ENCODE results near the gene LRRN1.

The LRRN1 gene

DNA sequence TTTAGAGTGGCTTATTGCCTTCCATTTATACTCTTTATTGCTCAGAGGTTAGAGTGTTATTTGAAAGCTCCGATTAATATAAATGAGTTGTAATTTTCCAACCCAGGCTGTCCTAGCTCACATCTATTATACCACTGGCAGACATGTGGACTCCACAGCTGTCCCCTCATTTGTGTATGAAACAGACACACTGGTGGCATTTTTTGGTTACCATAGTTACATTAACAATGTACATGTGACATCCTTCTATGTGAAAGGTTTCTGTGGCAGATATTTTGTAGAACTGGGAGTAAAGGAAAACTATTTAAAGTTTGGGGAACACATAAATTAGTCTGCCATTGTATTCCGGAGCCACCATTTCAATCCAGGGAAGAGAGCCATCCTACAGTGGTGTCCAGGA is 5.3 kb downstream of the LRRN1 start:
- Histone ChIP-seq H3K9me3 (no peaks in the 10 kb centered on the region), H3K4me1 (peaks cover 0 to 23% (median 10%) of the 10 kb centered on the region in 4 donors), H3K27ac (no peak overlapping the region), H3K4me3 (no peak overlapping the region), H3K27me3 (no peaks in the 10 kb centered on the region), H3K36me3 (no peaks in the 10 kb centered on the region)
- DNase-seq: no peak
- intact Hi-C loops (cut with DNase I; ENCODE audit: low total_unique reads): no loop called here
- TF ChIP-seq, protein P1, sequence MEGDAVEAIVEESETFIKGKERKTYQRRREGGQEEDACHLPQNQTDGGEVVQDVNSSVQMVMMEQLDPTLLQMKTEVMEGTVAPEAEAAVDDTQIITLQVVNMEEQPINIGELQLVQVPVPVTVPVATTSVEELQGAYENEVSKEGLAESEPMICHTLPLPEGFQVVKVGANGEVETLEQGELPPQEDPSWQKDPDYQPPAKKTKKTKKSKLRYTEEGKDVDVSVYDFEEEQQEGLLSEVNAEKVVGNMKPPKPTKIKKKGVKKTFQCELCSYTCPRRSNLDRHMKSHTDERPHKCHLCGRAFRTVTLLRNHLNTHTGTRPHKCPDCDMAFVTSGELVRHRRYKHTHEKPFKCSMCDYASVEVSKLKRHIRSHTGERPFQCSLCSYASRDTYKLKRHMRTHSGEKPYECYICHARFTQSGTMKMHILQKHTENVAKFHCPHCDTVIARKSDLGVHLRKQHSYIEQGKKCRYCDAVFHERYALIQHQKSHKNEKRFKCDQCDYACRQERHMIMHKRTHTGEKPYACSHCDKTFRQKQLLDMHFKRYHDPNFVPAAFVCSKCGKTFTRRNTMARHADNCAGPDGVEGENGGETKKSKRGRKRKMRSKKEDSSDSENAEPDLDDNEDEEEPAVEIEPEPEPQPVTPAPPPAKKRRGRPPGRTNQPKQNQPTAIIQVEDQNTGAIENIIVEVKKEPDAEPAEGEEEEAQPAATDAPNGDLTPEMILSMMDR (IDR thresholded peaks at IDR 0.05): no peak

DNA sequence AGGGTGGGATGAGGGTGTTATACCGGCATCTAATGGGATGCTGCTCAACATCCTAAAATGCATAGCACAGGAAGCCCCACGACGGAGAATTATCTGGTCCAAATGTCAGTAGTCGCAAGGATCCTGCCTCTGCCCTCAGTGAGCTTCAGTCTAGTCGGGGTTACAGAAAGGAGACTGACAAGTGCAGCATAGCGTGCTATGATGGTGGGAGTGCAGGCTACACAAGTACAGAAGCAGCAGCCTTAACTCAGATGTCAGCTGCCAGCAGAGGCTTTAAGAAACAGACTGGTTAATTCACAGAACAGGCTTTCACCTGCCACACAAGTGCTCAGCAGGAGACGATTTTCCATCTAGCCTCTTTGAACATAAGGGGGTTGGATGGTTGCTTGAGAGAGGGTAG is 6.9 kb downstream of the LRRN1 start:
- Histone ChIP-seq H3K4me3 (no peak overlapping the region), H3K36me3 (no peaks in the 10 kb centered on the region), H3K27me3 (no peaks in the 10 kb centered on the region), H3K4me1 (peaks cover 0 to 11% (median 6%) of the 10 kb centered on the region in 4 donors), H3K27ac (no peak overlapping the region), H3K9me3 (no peaks in the 10 kb centered on the region)
- TF ChIP-seq, protein P1 (IDR thresholded peaks at IDR 0.05): no peak
- intact Hi-C loops (cut with DNase I; ENCODE audit: low total_unique reads): no loop called here
- DNase-seq: no peak

GRCh38 chr3:3806856-3807255 is 7.6 kb downstream of the LRRN1 start:
- Histone ChIP-seq H3K36me3 (no peaks in the 10 kb centered on the region), H3K27ac (no peak overlapping the region), H3K9me3 (no peaks in the 10 kb centered on the region), H3K27me3 (no peaks in the 10 kb centered on the region), H3K4me1 (peaks cover 0 to 3% (median 0%) of the 10 kb centered on the region in 4 donors), H3K4me3 (no peak overlapping the region)
- TF ChIP-seq, protein P1 (IDR thresholded peaks at IDR 0.05): no peak
- DNase-seq: no peak
- intact Hi-C loops (cut with DNase I; ENCODE audit: low total_unique reads): no loop called here

- Histone ChIP-seq H3K4me1 (peaks cover 0 to 3% (median 0%) of the 10 kb centered on the region in 4 donors), H3K27ac (no peak overlapping the region), H3K27me3 (no peaks in the 10 kb centered on the region), H3K9me3 (no peaks in the 10 kb centered on the region), H3K36me3 (no peaks in the 10 kb centered on the region), H3K4me3 (no peak overlapping the region)
- intact Hi-C loops (cut with DNase I; ENCODE audit: low total_unique reads): no loop called here
- no peak for DNase-seq
- TF ChIP-seq, protein P1 (IDR thresholded peaks at IDR 0.05): no peak
Measured at GRCh38 chr3:3813013-3813412, 13.8 kb downstream of the LRRN1 start.

DNA sequence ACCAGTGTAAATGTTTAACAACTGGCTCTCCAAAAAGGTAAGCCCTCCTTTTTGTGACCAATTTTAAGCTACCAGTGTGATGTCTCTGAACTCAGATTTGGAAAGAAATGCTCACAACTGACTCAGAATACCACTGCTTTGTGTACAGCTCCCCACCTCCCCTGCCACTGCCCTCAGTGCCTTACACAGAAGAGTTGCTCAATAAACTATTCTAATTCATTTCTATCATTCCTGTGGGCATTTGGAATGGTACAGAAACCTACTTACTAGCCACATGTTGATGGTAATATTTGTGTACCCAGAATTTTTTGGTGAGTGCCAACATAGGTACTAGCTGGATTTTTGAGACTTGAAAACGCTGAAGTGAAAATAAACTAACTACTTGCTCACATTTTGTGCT is 16.0 kb downstream of the LRRN1 start:
- intact Hi-C loops (cut with DNase I; ENCODE audit: low total_unique reads): no loop called here
- TF ChIP-seq, protein P1 (IDR thresholded peaks at IDR 0.05): no peak
- Histone ChIP-seq H3K4me3 (no peak overlapping the region), H3K36me3 (no peaks in the 10 kb centered on the region), H3K27me3 (no peaks in the 10 kb centered on the region), H3K9me3 (no peaks in the 10 kb centered on the region), H3K27ac (no peak overlapping the region), H3K4me1 (peaks cover 0 to 6% (median 0%) of the 10 kb centered on the region in 4 donors)
- no peak for DNase-seq

DNA sequence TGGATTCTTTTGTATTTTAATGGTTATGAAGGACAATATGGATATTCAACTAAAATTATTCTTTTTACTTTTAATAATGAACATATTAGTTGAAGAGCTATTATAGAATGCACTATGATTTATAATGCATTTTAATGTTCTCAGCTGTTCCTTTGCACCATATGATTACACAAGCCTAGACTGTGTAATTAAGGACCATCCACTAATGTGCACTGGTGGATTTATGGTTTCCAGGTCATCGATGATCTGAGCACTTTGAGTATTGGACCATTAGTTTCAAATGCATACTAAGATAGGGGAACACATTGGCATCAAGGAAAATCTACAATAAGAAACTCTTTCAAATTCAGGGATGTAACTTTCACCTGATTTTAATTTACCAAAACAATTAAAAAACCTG is 16.8 kb downstream of the LRRN1 start:
- H3K4me1 ChIP-seq: peaks cover 0 to 6% (median 0%) of the 10 kb centered on the region in 4 donors
- intact Hi-C loops (cut with DNase I; ENCODE audit: low total_unique reads): no loop called here

More for the DNA sequence above, 16.8 kb downstream of the LRRN1 start:
- TF ChIP-seq, protein P1 (IDR thresholded peaks at IDR 0.05): no peak
- Histone ChIP-seq H3K4me3 (no peak overlapping the region), H3K27me3 (no peaks in the 10 kb centered on the region), H3K9me3 (no peaks in the 10 kb centered on the region), H3K27ac (no peak overlapping the region), H3K36me3 (no peaks in the 10 kb centered on the region)
- DNase-seq: no peak
